Dermis blood vessel endothelial cell (primary cell): ENCODE measurements around the gene TDO2. TPM values are rescaled to one million over a fixed set of nuclear protein-coding genes. Genes with fewer than 3 reads are reported as not detected.
"Not testable (repeated sequence)": the region's sequence is repeated elsewhere in the genome, so short reads cannot be mapped to it uniquely, and the experiment has no call there.

Experiments used
- DNase-seq: peaks from one replicate; pipeline ENCODE4 v3.0.0; 2010
- total RNA-seq: library from RNA; depleted of rRNA; stranded (reverse); fragments of >200 nt; gene quantifications from 2 replicates; pipeline ENCODE4 v1.2.3, GENCODE V29; 2014

TDO2 gene
- total RNA-seq = not detected in 2 replicates

GRCh38 chr4:155903453-155903852, at the start of gene TDO2:
TDO2 (plus strand) TSS chr4:155903696; CDS start chr4:155903759, 63 bp downstream.
- DNase-seq = no peak

GRCh38 chr4:155854582-155855226, 48.8 kb upstream of the TDO2 start:
- DNase-seq = no peak

- no peak for DNase-seq
Measured at GRCh38 chr4:155855897-155856296, 47.6 kb upstream of the TDO2 start.

GRCh38 chr4:155866177-155866576, 37.3 kb upstream of the TDO2 start, which contains the start of gene ASIC5:
ASIC5 (minus strand) TSS chr4:155866277; CDS start chr4:155866226, 51 bp downstream.
- no peak for DNase-seq

GRCh38 chr4:155875878-155876277, 27.6 kb upstream of the TDO2 start:
- DNase-seq = no peak

- no peak for DNase-seq
Measured at GRCh38 chr4:155877971-155878370, 25.5 kb upstream of the TDO2 start.

- no peak for DNase-seq
Measured at GRCh38 chr4:155878611-155879010, 24.9 kb upstream of the TDO2 start.

GRCh38 chr4:155879767-155880166, 23.7 kb upstream of the TDO2 start:
- no peak for DNase-seq

- no peak for DNase-seq
Measured at GRCh38 chr4:155881555-155881954, 21.9 kb upstream of the TDO2 start.

GRCh38 chr4:155883895-155884294, 19.6 kb upstream of the TDO2 start:
- no peak for DNase-seq

GRCh38 chr4:155885666-155886065, 17.8 kb upstream of the TDO2 start:
- DNase-seq = no peak

GRCh38 chr4:155887045-155887444, 16.5 kb upstream of the TDO2 start:
- DNase-seq = no peak

- DNase-seq = no peak
Measured at GRCh38 chr4:155887847-155888570, 15.5 kb upstream of the TDO2 start.

- DNase-seq = no peak
Measured at GRCh38 chr4:155889031-155889793, 14.3 kb upstream of the TDO2 start.

- DNase-seq = no peak
Measured at GRCh38 chr4:155889946-155890345, 13.6 kb upstream of the TDO2 start.

- DNase-seq = no peak
Measured at GRCh38 chr4:155891058-155891457, 12.4 kb upstream of the TDO2 start.

GRCh38 chr4:155898371-155898770, 5.1 kb upstream of the TDO2 start:
- not testable (repeated sequence) for DNase-seq

- no peak for DNase-seq
Measured at GRCh38 chr4:155899891-155900290, 3.6 kb upstream of the TDO2 start.

GRCh38 chr4:155900381-155900780, 3.1 kb upstream of the TDO2 start:
- DNase-seq = no peak

- DNase-seq = no peak
Measured at GRCh38 chr4:155901013-155901412, 2.5 kb upstream of the TDO2 start.

- DNase-seq = no peak
Measured at GRCh38 chr4:155904331-155904730, 835 bp downstream of the TDO2 start.

GRCh38 chr4:155906554-155907247, 3.2 kb downstream of the TDO2 start:
- DNase-seq = no peak

- no peak for DNase-seq
Measured at GRCh38 chr4:155907556-155907955, 4.1 kb downstream of the TDO2 start.
